K562 (cell line): ENCODE measurements around the gene RNF40. TPM values are rescaled to one million over a fixed set of nuclear protein-coding genes. Genes with fewer than 3 reads are reported as not detected.

Experiments
- ATAC-seq: fragments of 200-7000 bp; cut with Tn5 transposase; 3 replicates; pipeline ENCODE4 v1.9.1; 2020; ENCODE audit warnings: moderate library complexity
- BruUV-seq: library from RNA; stranded (reverse); fragments of 400-500 nt; replicated peaks from 2 replicates; lab custom pipeline; 2021; lab: Mats Ljungman, UMichigan
- CTCF ChIA-PET: fragments of 300-600 bp; formaldehyde crosslinking; extraction: SDS; loops from one replicate; lab custom pipeline; 2021; ENCODE audit warnings: low intra/inter-chr PET ratio; lab: Yijun Ruan, JAX
- POLR2A ChIA-PET: fragments of 300-600, 350-650 bp; sonication (Branson Sonifier 250); formaldehyde crosslinking; extraction: SDS; loops from one replicate; lab custom pipeline; 2021; ENCODE audit warnings: antibody characterized with exemption, inconsistent platforms; lab: Yijun Ruan, JAX
- DNase-seq, 4 experiments: peaks; one replicate each; pipeline versions ENCODE4 v3.0.0 to v3.0.0-alpha.2; 2011 to 2018; ENCODE audit warnings: low spot score in 3 of 4, mixed read lengths in 3 of 4; ENCODE audit errors: extremely low read depth in 1 of 4
- FAIRE-seq: peaks from 2 replicates; lab custom pipeline; 2011; peaks lifted over from hg19 to GRCh38; lab: Jason Lieb, UNC
- H2AFZ ChIP-seq: 2 replicates; pipeline ENCODE4 v1.6.0; 2011; ENCODE audit warnings: low read depth, low read length, control low read depth, inconsistent platforms
- H3K27ac ChIP-seq: fragments of 200-600 bp; 3 replicates; pipeline ENCODE4 v1.8.0; 2011; ENCODE audit warnings: low read depth, mild to moderate bottlenecking, control low read depth, inconsistent platforms, low read length, moderate library complexity, mixed read lengths; ENCODE audit errors: extremely low read depth
- H3K27me3 ChIP-seq, 2 experiments: fragments of 300-600 bp in 1 of 2; 2 replicates in 1 of 2; 3 replicates in 1 of 2; pipeline versions ENCODE4 v1.6.0 to v1.8.0; 2011; ENCODE audit warnings: inconsistent platforms in 2 of 2, low read length in 2 of 2, mild to moderate bottlenecking in 1 of 2, mixed read lengths in 1 of 2, moderate library complexity in 1 of 2; ENCODE audit not compliant: control insufficient read depth in 2 of 2, insufficient read depth in 2 of 2
- H3K36me3 ChIP-seq: fragments of 300-600 bp; 3 replicates; pipeline ENCODE4 v1.8.0; 2011; ENCODE audit warnings: mild to moderate bottlenecking, low read length, inconsistent platforms; ENCODE audit not compliant: control insufficient read depth, insufficient read depth
- H3K4me1 ChIP-seq, 2 experiments: fragments of 200-600 bp in 1 of 2; replicated peaks in 1 of 2; 2 replicates in 1 of 2; 3 replicates in 1 of 2; pipeline versions ENCODE4 v1.5.1 to v1.8.0; 2011; ENCODE audit warnings: inconsistent platforms in 2 of 2, low read length in 2 of 2, mild to moderate bottlenecking in 1 of 2, mixed read lengths in 1 of 2, moderate library complexity in 1 of 2; ENCODE audit not compliant: control insufficient read depth in 2 of 2, insufficient read depth in 2 of 2
- H3K4me2 ChIP-seq: 2 replicates; pipeline ENCODE4 v1.6.1; 2011; ENCODE audit warnings: low read length, control low read depth, inconsistent platforms, mixed read lengths; ENCODE audit not compliant: insufficient read depth
- H3K4me3 ChIP-seq: fragments of 200-600 bp; sonication (generic), shearing (Covaris generic); 2 replicates; pipeline ENCODE4 v1.5.1; 2016; ENCODE audit warnings: control low read depth, inconsistent platforms
- H3K79me2 ChIP-seq: fragments of 200-600 bp; 3 replicates; pipeline ENCODE4 v1.8.0; 2011; ENCODE audit warnings: low read length, inconsistent platforms; ENCODE audit not compliant: control insufficient read depth, insufficient read depth
- H3K9ac ChIP-seq, 2 experiments: 2 replicates each; pipeline versions ENCODE4 v1.6.0 to v1.6.1; 2011; ENCODE audit warnings: low read depth in 2 of 2, low read length in 2 of 2, control low read depth in 1 of 2, inconsistent platforms in 1 of 2, mild to moderate bottlenecking in 1 of 2, mixed read lengths in 1 of 2; ENCODE audit not compliant: insufficient read depth in 1 of 2
- H3K9me1 ChIP-seq: one replicate; pipeline ENCODE4 v1.6.0; 2011; ENCODE audit warnings: inconsistent platforms, mild to moderate bottlenecking, low read length, moderate library complexity; ENCODE audit not compliant: control insufficient read depth, insufficient read depth
- H3K9me3 ChIP-seq: replicated peaks from 2 replicates; pipeline ENCODE4 v1.5.1; 2011; ENCODE audit warnings: low read depth, low read length, inconsistent platforms; ENCODE audit not compliant: control insufficient read depth, insufficient read depth
- H4K20me1 ChIP-seq: replicated peaks from 2 replicates; pipeline ENCODE4 v1.6.1; 2011; ENCODE audit warnings: low read length, inconsistent platforms, mixed read lengths; ENCODE audit not compliant: control insufficient read depth, insufficient read depth
- ARHGAP35 ChIP-seq: fragments of 450-650 bp; IDR thresholded peaks from 2 replicates; pipeline ENCODE4 v1.6.1; 2018; ENCODE audit not compliant: partially characterized antibody
- BRD4 ChIP-seq: fragments of 200-600 bp; sonication (generic); IDR thresholded peaks from 2 replicates; pipeline ENCODE4 v1.6.1; 2017; ENCODE audit warnings: inconsistent platforms
- FOSL1 ChIP-seq: fragments of 200-800 bp; sonication (Bioruptor generic); conservative IDR thresholded peaks from 2 replicates; pipeline ENCODE4 v1.6.1; 2016; ENCODE audit warnings: missing genetic modification characterization, missing compliant biosample characterization
- POLR2A ChIP-seq: fragments of 450-650 bp; conservative IDR thresholded peaks from 2 replicates; pipeline ENCODE4 v1.6.1; 2016
- PRDM10 ChIP-seq: fragments of 450-650 bp; IDR thresholded peaks from 2 replicates; pipeline ENCODE4 v1.6.1; 2018; ENCODE audit not compliant: partially characterized antibody
- REST ChIP-seq, 2 experiments: fragments of 450-650 bp; formaldehyde crosslinking in 1 of 2; IDR thresholded peaks; 2 replicates each; pipeline versions ENCODE4 v1.4.0 to v1.6.1; 2014 to 2020; ENCODE audit warnings: mild to moderate bottlenecking in 2 of 2, borderline replicate concordance in 1 of 2, low read depth in 1 of 2
- TCF3 ChIP-seq: sonication (generic); formaldehyde crosslinking; IDR thresholded peaks from 2 replicates; pipeline ENCODE4 v1.4.0; 2020; ENCODE audit warnings: mild to moderate bottlenecking, missing genetic modification reagents
- ZBTB17 ChIP-seq: fragments of 450-650 bp; formaldehyde crosslinking; IDR thresholded peaks from 2 replicates; pipeline ENCODE4 v1.4.0; 2020; ENCODE audit warnings: mild to moderate bottlenecking
- ZNF253 ChIP-seq: fragments of 250-450 bp; sonication (Bioruptor Pico); conservative IDR thresholded peaks from 2 replicates; pipeline ENCODE4 v1.6.1; 2021; ENCODE audit warnings: mild to moderate bottlenecking
- WGBS: fragments of 100-300 bp; shearing (Covaris generic); methylation state at CpG from one replicate; pipeline ENCODE4 v1.1.6; 2016; ENCODE audit warnings: low coverage, mixed read lengths; ENCODE audit not compliant: insufficient coverage; ENCODE audit errors: missing lambda C conversion rate; 5-methylcytosine and 5-hydroxymethylcytosine counted together
- in situ Hi-C: fragments of 300-500 bp; cut with MboI; formaldehyde crosslinking; loops from 4 replicates; pipeline ENCODE4 v1.15.0; 2018; ENCODE audit warnings: inconsistent platforms, mixed read lengths
- intact Hi-C: fragments of 100-400 bp; cut with micrococcal nuclease; formaldehyde crosslinking; loops from 2 replicates; pipeline ENCODE4 v1.14.2; 2022
- polyA plus RNA-seq, 8 experiments: library from polyadenylated mRNA; depleted of rRNA in 4 of 8; stranded (reverse) in 5 of 8; unstranded in 3 of 8; fragments of >200 nt; fragmentation: Nextera tagmentation in 2 of 8; fragmentation: Illumina TruSeq in 1 of 8; extraction: Ambion mirVana in 2 of 8; extraction: Trizol in 1 of 8; gene quantifications; 2 replicates each; pipeline versions ENCODE4 v1.2.1 to v1.2.3, GENCODE V29; 2011 to 2014; ENCODE audit warnings: inconsistent platforms in 1 of 8, missing spikeins in 1 of 8
- total RNA-seq, 7 experiments: library from RNA; depleted of rRNA in 6 of 7; stranded (reverse); fragments of >200 nt in 6 of 7; fragmentation: Illumina TruSeq in 2 of 7; extraction: Trizol in 2 of 7; gene quantifications; 2 replicates each; pipeline versions ENCODE4 v1.2.1 to v1.2.3, GENCODE V29; 2011 to 2021; ENCODE audit warnings: low replicate concordance in 1 of 7

Gene RNF40
- total and polyA plus RNA-seq, 9 of the 15 experiments (the other 6 are each of a cell fraction or from before 2014, with no cell fraction given) = 6.2 to 129 (median 81.5) TPM

- TF ChIP-seq FOSL1 (tag) (peak; percentile 78), TCF3 (CRISPR knock-in tag) (0 out of 2 replicates have a peak, but pooled peaks have one; percentile 24), PRDM10 (peak; percentile 44), POLR2A (no peak)
- TF ChIP-seq, all 486 proteins: peak for 6
Observed at GRCh38 chr16:30715750-30716445, 46.2 kb upstream of the RNF40 start (continued).

GRCh38 chr16:30720086-30720485 lies 42.0 kb upstream of the RNF40 start:
- no peak overlapping the region for H3K4me3 ChIP-seq
- ChIA-PET CTCF (no interaction called here), POLR2A (interaction anchor here (0.6 kb wide), 1 partner anchor 28 kb away, joined by 3 read pairs; the partner anchor contains the start of gene PHKG2)
- peaks cover 21% of the 10 kb centered on the region for H3K79me2 ChIP-seq
- ATAC-seq = no peak
- H3K9me1 ChIP-seq = no peaks in the 10 kb centered on the region
- intact Hi-C loops = no loop called here
- no peak overlapping the region for H2AFZ ChIP-seq
- H3K27ac ChIP-seq = no peak overlapping the region
- H3K4me1 ChIP-seq = peaks cover 0 to 8% of the 10 kb centered on the region in 2 experiments; a peak in 1 of 5 replicates
- FAIRE-seq = no peak
- no peaks in the 10 kb centered on the region for H3K27me3 ChIP-seq
- no peak for DNase-seq
- H3K4me2 ChIP-seq = no peak overlapping the region
- in situ Hi-C loops = no loop called here
- 0 out of 2 replicates have a peak, but pooled peaks cover 6% of the 10 kb centered on the region for H4K20me1 ChIP-seq
- BruUV-seq = no TSS peak
- WGBS = 87% methylated on average over 11 of the region's 11 CpGs
- no peaks in the 10 kb centered on the region for H3K9me3 ChIP-seq
- H3K9ac ChIP-seq = no peak overlapping the region
- H3K36me3 ChIP-seq = peaks cover 93% of the 10 kb centered on the region
- TF ChIP-seq REST (IDR thresholded peaks at IDR 0.05; ENCODE audit: borderline replicate concordance) = no peak
- TF ChIP-seq REST (CRISPR knock-in tag; IDR thresholded peaks at IDR 0.05; ENCODE audit: low read depth) = no peak
- TF ChIP-seq ARHGAP35 = no peak
- TF ChIP-seq ZBTB17 (CRISPR knock-in tag) = no peak
- TF ChIP-seq ZNF253 (CRISPR knock-in tag) = no peak
- TF ChIP-seq BRD4 = no peak
